GM18858 (cell line): ENCODE data around the gene F7.
"Not testable (repeated sequence)": the region's sequence is repeated elsewhere in the genome, so short reads cannot be mapped to it uniquely, and the experiment has no call there.

Source experiments
- ATAC-seq: cut with Tn5 transposase; IDR thresholded peaks from one replicate; pipeline ENCODE4 v1.9.1; 2021; ENCODE audit not compliant: unreplicated experiment

F7 gene

GRCh38 chr13:113151745-113152690 lies 46.4 kb downstream of the F7 start:
- no peak for ATAC-seq

- no peak for ATAC-seq
These were observed 47.0 kb downstream of the F7 start for GRCh38 chr13:113152691-113152983.

GRCh38 chr13:113152984-113153809 lies 47.6 kb downstream of the F7 start:
- ATAC-seq, result no peak

GRCh38 chr13:113153810-113154748 lies 48.5 kb downstream of the F7 start:
- no peak for ATAC-seq

GRCh38 chr13:113155201-113155600 lies 49.6 kb downstream of the F7 start:
- no peak for ATAC-seq

- no peak for ATAC-seq
These were observed 50.5 kb downstream of the F7 start for GRCh38 chr13:113155982-113156655.

GRCh38 chr13:113157206-113157928 lies 51.8 kb downstream of the F7 start:
- no peak for ATAC-seq

- no peak for ATAC-seq
These were observed 52.5 kb downstream of the F7 start, which contains the start of gene PROZ for GRCh38 chr13:113157929-113158747. TSS of gene PROZ (plus strand) at chr13:113158648. CDS start at chr13:113158661, 13 bp downstream.

GRCh38 chr13:113158946-113159345 lies 53.4 kb downstream of the F7 start:
- ATAC-seq, result no peak

- no peak for ATAC-seq
These were observed 54.1 kb downstream of the F7 start for GRCh38 chr13:113159701-113160100.

- no peak for ATAC-seq
These were observed 55.4 kb downstream of the F7 start for GRCh38 chr13:113160983-113161382.

GRCh38 chr13:113161433-113161832 lies 55.8 kb downstream of the F7 start:
- ATAC-seq, result no peak

- ATAC-seq, result not testable (repeated sequence)
These were observed 56.4 kb downstream of the F7 start for GRCh38 chr13:113161975-113162374.

GRCh38 chr13:113162783-113163685 lies 57.4 kb downstream of the F7 start:
- no peak for ATAC-seq

- ATAC-seq, result no peak
These were observed 58.9 kb downstream of the F7 start for GRCh38 chr13:113164492-113164891.

GRCh38 chr13:113166266-113166665 lies 60.7 kb downstream of the F7 start:
- no peak for ATAC-seq

GRCh38 chr13:113166681-113167080 lies 61.1 kb downstream of the F7 start:
- no peak for ATAC-seq

- no peak for ATAC-seq
These were observed 61.6 kb downstream of the F7 start for GRCh38 chr13:113167155-113167554.
